ENCODE data around the gene METTL6.

DNA sequence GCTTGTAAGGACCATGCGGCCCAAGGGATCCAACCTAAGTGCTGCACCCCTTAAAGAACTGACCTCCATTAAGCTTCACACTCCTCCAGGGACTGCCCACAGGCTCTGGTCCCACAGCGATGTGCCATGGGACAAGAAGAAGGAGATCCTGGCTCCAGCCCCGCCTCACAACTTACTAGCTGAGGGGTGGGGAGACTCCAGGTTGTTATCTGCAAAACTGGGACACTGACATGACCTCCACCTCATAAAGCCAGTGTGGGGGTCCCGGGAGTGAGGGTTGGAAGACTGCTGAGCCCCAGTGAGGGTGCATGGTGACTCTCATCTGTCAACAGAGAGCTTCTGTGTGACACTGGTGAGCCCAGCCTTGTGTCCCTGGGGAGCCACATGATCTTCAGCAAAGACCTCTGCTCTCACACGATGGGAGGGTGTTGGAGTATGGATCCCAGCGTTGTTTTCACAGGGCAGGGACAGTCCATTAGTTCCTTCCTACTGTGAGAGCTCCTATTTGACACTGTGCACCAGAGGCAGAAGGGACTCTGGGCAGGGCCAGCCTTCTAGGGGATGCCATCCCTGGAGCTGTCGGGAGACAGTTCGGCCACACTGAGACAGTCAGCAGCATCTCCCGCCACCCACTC is 26.8 kb upstream of the METTL6 start:
- TF ChIP-seq, protein P1, sequence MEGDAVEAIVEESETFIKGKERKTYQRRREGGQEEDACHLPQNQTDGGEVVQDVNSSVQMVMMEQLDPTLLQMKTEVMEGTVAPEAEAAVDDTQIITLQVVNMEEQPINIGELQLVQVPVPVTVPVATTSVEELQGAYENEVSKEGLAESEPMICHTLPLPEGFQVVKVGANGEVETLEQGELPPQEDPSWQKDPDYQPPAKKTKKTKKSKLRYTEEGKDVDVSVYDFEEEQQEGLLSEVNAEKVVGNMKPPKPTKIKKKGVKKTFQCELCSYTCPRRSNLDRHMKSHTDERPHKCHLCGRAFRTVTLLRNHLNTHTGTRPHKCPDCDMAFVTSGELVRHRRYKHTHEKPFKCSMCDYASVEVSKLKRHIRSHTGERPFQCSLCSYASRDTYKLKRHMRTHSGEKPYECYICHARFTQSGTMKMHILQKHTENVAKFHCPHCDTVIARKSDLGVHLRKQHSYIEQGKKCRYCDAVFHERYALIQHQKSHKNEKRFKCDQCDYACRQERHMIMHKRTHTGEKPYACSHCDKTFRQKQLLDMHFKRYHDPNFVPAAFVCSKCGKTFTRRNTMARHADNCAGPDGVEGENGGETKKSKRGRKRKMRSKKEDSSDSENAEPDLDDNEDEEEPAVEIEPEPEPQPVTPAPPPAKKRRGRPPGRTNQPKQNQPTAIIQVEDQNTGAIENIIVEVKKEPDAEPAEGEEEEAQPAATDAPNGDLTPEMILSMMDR (conservative IDR thresholded peaks at IDR 0.05; ENCODE audit: low read length), result no peak
- TF ChIP-seq EZH2phosphoT487 (IDR thresholded peaks at IDR 0.05; ENCODE audit: borderline replicate concordance, low read depth, low read length), result no peak
